Measurements from ENCODE around the gene CORT. TPM values are rescaled to one million over a fixed set of nuclear protein-coding genes. Genes with fewer than 3 reads are reported as not detected.
"Not testable (repeated sequence)": the region's sequence is repeated elsewhere in the genome, so short reads cannot be mapped to it uniquely, and the experiment has no call there.

Gene CORT
- total RNA-seq, 1 donor from 2014 or later: 0.62 TPM

DNA sequence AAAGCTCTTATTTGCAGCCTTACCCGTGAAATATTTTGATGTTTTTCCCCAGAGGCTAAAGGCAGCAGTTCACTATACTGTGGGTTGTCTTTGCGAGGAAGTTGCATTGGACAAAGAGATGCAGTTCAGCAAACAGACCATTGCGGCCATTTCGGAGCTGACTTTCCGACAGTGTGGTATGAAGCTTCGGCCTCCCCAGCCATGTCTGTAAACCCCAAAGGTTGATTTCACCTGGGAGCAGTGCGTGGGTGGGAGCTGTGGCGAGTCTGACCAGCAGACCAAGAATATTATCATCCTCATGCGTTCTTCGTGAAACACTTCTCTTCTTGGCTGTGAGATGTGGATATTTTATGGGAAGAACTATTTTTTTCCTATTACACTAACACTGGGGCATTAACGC, 16.0 kb upstream of the CORT start:
- ATAC-seq (no peak), DNase-seq (ENCODE audit: low spot score) (no peak)
- intact Hi-C loops (cut with DNase I): no loop called here

DNA sequence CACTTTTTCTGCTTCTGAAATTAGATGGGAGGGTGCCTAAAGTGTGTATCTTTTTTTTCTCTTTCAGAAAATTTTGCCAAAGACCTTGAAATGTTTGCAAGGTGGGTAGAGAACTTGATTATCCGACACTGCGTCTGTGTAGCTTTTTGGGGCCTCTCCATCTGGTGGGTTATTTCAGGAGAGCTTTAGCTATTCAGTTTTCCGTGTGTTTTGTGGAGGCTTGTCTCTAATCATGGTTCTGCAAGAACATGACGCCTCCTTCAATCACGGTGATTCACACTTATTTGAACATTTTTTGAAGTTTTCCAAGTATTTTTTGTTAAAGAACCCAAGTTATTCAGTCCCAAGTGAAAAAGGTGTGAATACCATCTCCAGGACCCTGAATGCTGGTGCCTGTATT, 15.2 kb upstream of the CORT start:
- ATAC-seq (no peak), DNase-seq (ENCODE audit: low spot score) (no peak)
- intact Hi-C loops (cut with DNase I): no loop called here

DNA sequence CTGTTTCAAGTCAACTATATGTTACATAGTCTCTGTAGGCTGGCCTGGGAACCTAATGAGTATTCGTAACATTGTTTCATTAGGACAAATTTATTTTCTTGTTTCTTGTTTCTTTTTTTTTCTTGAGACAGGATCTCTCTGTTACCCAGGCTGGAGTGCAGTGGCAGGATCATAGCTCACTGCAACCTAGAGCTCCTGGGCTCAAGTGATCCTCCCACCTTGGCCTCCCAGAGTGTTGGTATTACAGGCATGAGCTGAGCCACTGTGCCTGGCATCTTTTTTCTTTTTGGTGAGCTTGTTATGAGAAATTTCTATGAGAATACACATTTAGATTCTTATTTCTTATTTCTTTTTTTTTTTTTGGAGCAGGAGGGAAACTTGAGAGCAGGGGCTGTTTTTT, 12.8 kb upstream of the CORT start:
- ATAC-seq: no peak
- DNase-seq (ENCODE audit: low spot score): no peak
- intact Hi-C loops (cut with DNase I): no loop called here

DNA sequence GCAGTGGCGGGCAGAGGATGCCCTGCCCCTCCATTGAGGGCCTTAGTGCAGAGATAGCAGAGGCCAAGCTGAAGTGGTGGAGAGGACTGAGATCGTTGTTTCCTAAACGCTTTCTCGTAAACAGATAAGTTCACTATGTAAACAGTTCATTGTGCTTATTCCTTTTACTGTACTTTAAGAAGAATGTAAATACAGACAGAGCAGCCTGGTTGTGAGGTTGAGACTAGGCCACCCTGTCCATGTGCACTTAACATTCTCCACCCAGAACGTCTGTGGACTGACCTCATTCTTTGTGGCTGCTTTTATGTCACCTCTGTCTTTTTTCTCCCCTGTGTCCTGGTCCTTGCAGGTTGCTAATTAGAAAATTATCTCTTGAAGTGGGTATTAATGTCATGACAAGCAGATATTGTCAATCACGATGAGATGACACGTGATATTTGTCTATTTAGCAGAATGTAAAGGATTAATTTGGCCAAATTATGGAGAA, 11.1 kb upstream of the CORT start:
- ATAC-seq (no peak), DNase-seq (ENCODE audit: low spot score) (no peak)
- intact Hi-C loops (cut with DNase I): no loop called here

DNA sequence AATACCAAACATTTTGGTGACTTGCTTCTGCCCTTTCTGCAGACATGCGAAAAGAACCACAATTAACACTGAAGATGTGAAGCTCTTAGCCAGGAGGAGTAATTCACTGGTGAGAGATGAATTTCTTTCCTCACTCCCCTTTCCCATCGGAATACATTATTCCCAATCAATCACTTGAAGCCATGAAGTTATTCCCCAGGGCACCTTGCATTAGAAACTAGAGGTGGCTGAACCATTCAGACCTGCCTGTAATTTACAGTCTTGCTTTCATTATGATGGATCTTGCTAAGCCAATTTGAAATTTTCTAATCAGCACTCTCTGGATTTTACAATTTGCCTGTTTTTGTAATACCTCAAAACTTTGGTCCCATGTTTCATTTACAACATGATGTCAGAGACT, 9.5 kb upstream of the CORT start:
- ATAC-seq: no peak
- intact Hi-C loops (cut with DNase I): no loop called here
- no peak for DNase-seq (ENCODE audit: low spot score)

DNA sequence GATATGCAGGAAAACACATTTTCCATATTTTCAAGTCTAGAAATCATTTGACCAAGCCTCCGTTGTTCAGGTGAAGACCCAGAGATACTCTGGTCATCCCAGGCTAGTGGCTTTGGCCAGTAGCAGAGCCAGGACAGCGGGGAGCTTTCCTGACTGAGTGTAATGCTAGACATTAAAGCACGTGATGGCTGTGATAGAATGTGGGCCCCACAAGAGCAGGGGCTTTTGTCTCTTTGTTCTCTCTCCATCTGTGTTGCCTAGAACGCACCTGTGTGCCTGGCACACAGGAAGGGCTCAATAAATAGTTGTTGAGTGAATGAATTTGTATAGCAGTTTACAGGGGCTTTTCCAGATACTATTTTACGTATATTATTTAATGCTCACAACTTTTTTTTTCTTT, 9.0 kb upstream of the CORT start:
- ATAC-seq (no peak), DNase-seq (ENCODE audit: low spot score) (no peak)
- intact Hi-C loops (cut with DNase I): no loop called here

DNA sequence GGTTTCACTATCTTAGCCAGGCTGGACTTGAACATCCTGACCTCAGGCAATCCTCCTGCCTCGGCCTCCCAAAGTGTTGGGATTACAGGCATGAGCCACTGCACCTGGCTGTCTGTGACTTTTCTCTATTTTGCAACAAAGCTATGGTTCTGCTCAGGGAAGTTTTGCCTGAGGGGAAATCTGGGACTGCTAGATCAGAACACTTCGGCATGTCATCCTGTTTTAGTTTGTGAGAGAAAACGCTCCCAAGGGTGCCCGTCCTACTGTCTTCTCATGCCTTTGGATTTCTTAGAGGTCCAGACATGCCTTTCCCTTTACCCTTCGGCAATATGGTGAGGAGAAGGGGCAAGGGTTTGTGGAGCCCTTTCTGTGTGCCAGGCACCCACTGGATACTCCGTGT, 5.6 kb upstream of the CORT start:
- intact Hi-C loops (cut with DNase I): no loop called here

DNA sequence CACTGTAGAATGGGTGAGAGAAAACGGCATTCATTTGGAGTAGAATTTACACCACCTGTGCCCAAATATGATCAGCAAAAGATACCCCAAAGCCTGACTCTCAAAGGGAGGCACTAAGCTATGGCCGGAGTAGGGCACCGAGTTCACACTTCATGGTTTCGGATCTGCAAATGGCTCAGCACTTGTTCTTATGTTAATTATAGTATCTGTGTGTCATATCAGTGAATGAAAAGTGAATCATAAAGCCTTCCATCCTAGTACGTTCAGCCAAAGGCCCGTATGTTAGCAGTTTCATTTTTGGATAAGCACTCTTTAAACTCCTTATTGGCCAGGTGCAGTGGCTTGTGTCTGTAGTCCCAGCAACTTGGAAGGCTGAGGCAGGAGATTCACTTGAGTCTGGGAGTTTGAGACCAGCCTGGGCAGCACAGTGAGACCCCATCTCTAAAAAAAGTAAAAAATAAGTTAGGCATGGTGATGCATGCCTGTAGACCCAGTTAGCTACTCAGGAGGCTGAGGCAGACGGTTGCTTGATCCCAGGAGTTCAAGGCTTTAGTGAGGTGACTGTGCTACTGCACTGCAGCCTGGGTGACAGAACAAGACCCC, 4.9 kb upstream of the CORT start:
- DNase-seq (ENCODE audit: low spot score): no peak
- intact Hi-C loops (cut with DNase I): no loop called here
- no peak for ATAC-seq

More for the DNA sequence above, 5.6 kb upstream of the CORT start:
- DNase-seq (ENCODE audit: low spot score): no peak
- ATAC-seq: no peak

DNA sequence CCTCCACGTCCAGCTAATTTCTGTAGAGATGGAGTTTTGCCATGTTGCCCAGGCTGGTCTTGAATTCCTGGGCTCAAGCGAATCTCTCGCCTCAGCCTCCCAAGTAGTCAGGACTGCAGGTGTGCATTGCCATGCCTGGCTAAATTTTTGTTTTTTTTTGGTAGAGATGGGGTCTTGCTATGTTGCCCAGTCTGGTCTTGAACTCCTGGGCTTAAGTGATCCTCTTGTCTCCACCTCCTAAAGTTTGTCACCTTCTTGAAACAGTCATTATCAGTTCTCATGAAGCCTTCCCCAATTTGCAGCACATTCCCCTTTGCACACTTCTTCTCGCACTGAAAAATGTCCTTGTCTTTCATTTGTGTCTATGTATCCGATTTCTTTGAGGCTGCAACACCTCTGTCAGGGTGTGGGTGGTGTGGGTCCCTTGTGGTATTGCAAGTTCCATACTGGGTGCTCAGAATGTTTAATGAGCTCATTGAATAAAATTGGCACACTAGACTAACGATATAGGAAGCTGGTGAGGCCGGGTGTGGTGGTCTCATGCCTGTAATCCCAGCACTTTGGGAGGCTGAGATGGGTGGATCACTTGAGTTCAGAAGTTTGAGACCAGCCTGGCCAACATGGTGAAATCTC, 2.9 kb upstream of the CORT start:
- ATAC-seq: no peak
- intact Hi-C loops (cut with DNase I): no loop called here
- no peak for DNase-seq (ENCODE audit: low spot score)

DNA sequence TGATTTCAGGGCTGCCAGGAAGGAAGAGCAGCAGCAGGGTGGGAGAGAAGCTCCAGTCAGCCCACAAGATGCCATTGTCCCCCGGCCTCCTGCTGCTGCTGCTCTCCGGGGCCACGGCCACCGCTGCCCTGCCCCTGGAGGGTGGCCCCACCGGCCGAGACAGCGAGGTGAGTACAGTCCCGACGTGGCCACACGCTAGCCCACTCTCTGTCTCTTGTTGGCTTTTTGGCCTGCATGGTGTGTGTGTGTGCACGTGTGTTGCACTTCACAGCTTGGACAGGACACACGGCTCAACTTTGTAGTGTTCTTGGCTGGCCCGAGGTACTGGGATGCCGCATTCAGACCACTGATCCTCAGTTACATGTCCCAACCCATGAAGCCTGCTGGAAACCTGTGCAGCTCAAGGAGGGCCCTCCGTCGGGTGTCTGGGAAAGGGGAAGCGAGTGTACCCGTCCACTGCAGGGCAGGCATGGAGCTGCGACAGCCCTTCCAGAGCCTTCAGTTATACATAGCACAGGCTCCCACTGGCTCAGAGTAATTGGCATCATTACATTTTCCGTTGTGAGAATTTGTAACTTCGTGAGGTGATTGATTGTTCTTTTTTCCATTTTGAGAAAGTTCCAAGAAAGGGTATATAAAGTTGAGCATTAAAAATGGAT, 454 bp downstream of the CORT start:
- no peak for ATAC-seq
- intact Hi-C loops (cut with DNase I): no loop called here
- no peak for DNase-seq (ENCODE audit: low spot score)

DNA sequence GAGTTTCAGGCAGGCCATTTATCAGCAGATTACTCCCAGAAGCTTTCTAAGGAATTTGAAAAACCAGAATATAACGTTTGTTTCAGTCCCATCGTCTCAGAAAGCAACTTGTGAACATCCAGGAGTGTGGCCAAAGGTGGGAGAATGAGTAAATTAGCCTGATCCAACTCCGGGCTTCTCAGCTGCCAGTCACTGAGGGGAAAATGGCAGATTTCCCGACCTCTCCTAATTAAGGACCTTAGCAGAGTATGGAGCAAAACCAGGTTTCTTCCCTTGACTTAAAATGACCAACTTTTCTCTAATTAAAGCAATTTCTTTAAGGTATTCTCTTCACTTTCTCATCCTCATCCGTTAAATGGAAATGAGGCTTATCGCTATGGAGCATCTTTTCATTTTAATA, 1.0 kb downstream of the CORT start:
- ATAC-seq: no peak
- no peak for DNase-seq (ENCODE audit: low spot score)
- intact Hi-C loops (cut with DNase I): no loop called here

DNA sequence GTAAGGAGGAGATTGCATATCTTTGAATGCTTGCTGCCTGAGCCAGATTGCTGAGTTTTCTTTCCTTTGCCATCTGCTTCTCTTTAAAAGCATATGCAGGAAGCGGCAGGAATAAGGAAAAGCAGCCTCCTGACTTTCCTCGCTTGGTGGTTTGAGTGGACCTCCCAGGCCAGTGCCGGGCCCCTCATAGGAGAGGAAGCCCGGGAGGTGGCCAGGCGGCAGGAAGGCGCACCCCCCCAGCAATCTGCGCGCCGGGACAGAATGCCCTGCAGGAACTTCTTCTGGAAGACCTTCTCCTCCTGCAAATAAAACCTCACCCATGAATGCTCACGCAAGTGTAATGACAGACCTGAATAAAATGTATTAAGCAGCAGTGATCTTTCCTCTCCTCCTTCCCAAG, 1.5 kb downstream of the CORT start:
- intact Hi-C loops (cut with DNase I): no loop called here
- ATAC-seq (peak; percentile 38), DNase-seq (ENCODE audit: low spot score) (no peak)

DNA sequence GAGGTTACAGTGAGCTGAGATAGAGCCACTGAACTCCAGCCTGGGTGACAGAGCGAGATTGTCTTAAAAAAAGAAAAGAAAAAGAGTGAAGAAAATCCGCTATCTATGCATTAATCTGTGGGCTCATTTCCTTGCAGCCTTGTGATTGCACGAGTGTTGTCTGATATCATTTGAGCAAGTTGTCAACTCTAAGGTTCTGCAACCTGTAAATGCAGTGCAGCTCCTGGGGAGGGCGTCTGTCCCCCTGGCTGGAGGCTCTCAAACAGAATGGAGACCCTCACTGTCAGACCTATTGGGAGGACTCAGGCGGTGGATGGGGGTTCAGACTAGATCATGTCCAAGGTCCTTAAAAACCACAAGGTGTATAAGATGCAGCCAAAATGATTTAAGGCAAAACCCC, 6.2 kb downstream of the CORT start:
- DNase-seq (ENCODE audit: low spot score) (no peak), ATAC-seq (no peak)
- intact Hi-C loops (cut with DNase I): no loop called here

DNA sequence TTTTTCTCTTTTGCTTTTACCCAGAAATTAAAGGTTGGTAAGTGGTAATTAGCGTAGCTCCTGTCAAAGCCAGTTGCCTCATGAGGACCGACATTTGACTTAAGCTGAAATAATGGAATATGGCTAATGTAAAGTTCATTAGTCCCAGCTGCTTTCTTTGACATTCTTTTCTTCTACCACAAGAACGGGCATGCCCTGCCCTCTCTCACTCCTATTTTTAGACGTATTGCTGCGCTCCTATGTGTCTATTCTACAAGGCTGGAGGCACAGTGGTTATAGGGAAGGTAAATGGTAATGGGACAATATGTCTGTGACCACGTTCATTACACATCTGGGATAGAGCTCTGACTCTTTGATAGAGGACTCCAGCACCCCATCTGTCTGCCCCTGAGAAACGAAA, 6.8 kb downstream of the CORT start:
- DNase-seq (ENCODE audit: low spot score): no peak
- intact Hi-C loops (cut with DNase I): no loop called here
- ATAC-seq: no peak

DNA sequence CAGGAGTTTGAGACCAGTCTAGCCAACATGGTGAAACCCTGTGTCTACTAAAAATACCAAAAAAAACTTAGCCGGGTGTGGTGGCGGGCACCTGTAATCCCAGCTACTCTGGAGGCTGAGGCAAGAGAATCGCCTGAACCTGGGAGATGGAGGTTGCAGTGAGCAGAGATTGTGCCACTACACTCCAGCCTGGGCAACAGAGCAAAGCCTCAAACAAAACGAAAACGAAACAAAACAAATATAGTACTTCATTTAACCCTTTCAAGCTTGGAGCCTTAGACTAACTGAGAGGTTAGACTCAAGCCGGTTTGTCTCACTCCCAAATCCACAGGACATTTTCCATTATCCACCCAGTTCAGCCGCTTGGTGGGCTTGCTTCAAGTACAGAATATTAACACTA, 7.6 kb downstream of the CORT start:
- DNase-seq (ENCODE audit: low spot score); ATAC-seq; intact Hi-C loops (cut with DNase I): not testable (repeated sequence)

DNA sequence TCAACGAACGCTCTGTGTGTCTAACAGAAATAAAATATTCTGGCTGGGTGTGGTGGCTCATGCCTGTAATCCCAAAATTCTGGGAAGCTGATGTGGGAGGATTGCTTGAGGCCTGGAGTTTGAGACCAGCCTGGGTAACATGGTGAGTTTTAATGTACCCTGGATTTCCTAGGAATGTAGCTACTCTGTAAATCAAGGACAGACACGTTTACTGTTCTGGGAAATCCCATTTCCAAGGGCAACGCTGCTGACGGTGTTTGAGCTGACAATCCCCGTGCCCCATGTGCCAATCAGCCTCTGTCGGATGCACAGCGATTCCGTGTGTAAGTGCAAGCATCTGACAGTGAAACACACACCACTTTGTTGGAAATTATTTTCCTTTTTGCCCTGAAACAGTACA, 8.0 kb downstream of the CORT start:
- DNase-seq (ENCODE audit: low spot score): no peak
- intact Hi-C loops (cut with DNase I): no loop called here
- no peak for ATAC-seq

DNA sequence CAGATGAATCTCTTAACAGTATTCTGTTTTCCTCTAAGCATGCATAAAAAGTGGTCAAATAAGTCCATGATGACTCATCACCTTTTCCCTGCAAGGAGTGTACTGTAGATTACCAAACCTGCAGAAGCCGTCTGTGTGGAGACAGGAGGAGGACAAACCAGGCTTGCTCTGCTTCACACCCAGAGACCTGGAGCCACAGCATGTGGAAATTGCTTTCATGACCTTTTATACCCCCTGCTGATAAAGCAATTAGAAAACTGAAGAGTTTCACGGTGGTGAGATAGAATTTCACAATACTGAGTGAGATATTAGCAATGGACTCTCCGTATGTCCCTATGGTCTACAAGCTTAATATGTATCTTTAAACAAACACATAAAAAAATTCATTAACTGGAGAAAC, 9.4 kb downstream of the CORT start:
- intact Hi-C loops (cut with DNase I): no loop called here
- ATAC-seq (no peak), DNase-seq (ENCODE audit: low spot score) (no peak)

DNA sequence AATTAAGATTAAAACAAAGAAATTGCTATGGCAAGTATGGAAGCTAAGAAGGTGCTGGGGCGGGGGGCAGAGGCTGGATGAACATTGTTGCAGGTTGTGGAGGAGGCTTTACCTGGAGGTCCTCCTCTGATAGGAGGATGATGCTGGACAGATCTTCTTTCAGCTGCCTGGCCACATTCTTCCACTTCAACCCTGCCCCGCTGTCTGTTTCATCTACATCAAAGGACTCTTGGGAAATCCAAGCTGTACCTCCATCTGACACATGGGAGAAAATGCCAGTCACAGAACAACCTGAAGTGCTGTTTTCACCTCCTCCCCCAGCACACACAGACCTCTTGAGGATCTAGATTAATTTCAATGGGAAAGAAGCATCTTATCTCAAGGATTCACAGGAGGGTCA, 17.2 kb downstream of the CORT start:
- DNase-seq (ENCODE audit: low spot score): no peak
- intact Hi-C loops (cut with DNase I): no loop called here
- ATAC-seq: no peak

DNA sequence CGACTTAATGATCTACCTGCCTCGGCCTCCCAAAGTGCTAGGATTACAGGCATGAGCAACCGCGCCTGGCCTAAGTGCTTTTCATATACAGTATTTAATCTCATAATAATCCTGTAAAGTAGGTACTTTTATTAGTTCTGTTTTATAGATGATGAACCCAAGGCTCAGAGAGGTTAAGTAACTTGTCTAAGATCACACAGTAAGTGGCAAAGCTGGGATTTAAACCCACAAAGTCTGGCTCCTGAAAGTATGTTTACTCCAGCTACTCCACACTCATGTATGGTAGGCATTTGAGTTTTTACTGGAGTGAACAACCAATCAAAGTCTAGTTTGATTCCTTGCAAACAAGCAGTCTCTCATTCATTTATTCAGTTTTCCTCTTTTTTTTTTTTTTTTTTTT, 20.2 kb downstream of the CORT start:
- intact Hi-C loops (cut with DNase I): no loop called here
- no peak for ATAC-seq
- no peak for DNase-seq (ENCODE audit: low spot score)

DNA sequence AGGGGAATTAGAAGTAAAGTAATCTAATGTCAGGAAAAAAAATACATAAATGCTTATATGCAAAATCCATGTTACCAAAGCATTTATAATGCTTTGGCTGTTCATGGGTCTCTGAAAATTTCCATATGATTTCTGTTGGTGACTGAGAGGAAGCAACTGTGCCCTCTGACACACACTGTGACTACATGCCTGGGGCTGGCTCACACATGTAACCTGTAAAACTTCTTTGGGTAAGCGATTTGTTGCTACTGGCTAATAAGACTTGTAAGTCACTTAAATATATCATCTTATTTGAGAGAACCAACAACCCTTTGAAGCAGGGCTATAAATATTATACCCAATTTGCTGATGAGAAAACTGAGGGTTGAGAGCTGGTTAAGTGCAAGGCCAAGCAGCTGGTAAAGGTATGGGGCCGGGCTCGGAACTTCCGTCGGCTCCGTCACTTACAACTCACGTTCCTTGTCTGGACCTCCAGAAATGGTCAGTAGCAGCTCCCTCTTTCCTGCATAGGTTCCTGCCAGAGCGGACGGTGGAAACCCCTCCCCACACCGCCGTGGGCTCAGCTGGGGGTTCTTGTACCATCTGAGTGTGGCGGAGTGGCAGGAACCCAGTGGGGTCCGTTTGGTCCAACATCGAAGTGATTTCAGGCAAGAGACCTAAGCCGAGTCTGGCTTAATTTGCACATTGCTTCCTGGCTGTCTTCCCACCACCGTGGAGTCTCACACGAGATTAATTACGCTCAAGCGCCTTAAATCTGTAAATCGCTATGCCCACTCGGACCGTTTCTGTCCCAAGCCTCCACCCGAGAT, 21.8 kb downstream of the CORT start:
- intact Hi-C loops (cut with DNase I): no loop called here
- ATAC-seq: peak; percentile 1

More for the DNA sequence above, 21.8 kb downstream of the CORT start:
- DNase-seq (ENCODE audit: low spot score): no peak

All from sciatic nerve (tissue), 2 donors.